Measurements from ENCODE around the gene RPS3. TPM values are rescaled to one million over a fixed set of nuclear protein-coding genes. Genes with fewer than 3 reads are reported as not detected.

Gene RPS3
- polyA plus RNA-seq, 3 donors, result 1,248 to 1,563 (median 1,448) TPM

DNA sequence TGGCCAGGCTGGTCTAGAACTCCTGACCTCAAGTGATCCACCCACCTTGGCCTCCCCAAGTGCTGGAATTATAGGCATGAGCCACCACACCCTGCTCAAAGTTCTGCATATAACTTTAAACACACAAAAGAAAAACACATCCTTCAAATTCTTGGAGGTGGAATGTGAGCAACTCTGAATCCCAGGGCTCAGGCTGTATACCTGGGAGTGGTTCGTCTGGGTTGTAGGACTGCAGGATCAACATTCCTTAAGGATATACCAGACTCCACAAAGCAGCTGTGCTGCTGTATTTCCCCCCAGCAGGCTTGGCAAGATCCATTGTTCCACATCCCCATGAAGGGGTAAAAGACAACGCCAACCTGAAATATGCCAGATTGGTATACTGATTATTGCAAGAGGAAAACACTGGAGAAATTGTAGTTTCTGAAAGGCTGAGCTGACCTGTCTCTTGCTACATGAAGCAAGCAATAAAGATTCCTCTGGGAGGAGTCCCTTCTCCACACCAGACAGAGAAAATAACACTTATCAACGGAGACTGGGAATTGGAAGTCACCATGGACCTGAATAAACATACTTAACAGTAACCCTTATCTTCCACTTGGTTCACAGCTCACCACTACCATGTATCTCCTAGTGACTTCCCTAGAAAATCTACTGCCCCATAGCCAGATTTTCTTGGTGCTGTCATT lies 12.2 kb upstream of the RPS3 start:
- DNase-seq, result no peak
- Mint-ChIP-seq H3K27ac (no peak overlapping the region), H3K9me3 (no peaks in the 10 kb centered on the region), H3K4me3 (no peak overlapping the region), H3K4me1 (peaks cover 20% of the 10 kb centered on the region), H3K27me3 (ENCODE audit: low read depth in 3 of 3) (peaks cover 2 to 5% (median 4%) of the 10 kb centered on the region in 3 donors), H3K36me3 (no peaks in the 10 kb centered on the region)
- H4K20me1 ChIP-seq (ENCODE audit: insufficient read depth, low read length), result peaks cover 5% of the 10 kb centered on the region
- no peaks in the 10 kb centered on the region for H3K36me3 ChIP-seq (replicated peaks in 1 of 2; ENCODE audit: control insufficient read depth in 1 of 2, insufficient read depth in 2 of 2, low read length in 2 of 2)
- H3K9ac ChIP-seq (ENCODE audit: insufficient read depth, low read length, poor library complexity, severe bottlenecking), result no peak overlapping the region
- no peak overlapping the region for H2AFZ ChIP-seq (ENCODE audit: insufficient read depth, low read depth, low read length, poor library complexity, severe bottlenecking)
- WGBS (ENCODE audit: insufficient coverage), result 86% methylated on average over 1 of the region's 3 CpGs
- no peak overlapping the region for H3K4me2 ChIP-seq (replicated peaks; ENCODE audit: extremely low read depth, low read length, poor library complexity, severe bottlenecking)
- TF ChIP-seq, protein P1, sequence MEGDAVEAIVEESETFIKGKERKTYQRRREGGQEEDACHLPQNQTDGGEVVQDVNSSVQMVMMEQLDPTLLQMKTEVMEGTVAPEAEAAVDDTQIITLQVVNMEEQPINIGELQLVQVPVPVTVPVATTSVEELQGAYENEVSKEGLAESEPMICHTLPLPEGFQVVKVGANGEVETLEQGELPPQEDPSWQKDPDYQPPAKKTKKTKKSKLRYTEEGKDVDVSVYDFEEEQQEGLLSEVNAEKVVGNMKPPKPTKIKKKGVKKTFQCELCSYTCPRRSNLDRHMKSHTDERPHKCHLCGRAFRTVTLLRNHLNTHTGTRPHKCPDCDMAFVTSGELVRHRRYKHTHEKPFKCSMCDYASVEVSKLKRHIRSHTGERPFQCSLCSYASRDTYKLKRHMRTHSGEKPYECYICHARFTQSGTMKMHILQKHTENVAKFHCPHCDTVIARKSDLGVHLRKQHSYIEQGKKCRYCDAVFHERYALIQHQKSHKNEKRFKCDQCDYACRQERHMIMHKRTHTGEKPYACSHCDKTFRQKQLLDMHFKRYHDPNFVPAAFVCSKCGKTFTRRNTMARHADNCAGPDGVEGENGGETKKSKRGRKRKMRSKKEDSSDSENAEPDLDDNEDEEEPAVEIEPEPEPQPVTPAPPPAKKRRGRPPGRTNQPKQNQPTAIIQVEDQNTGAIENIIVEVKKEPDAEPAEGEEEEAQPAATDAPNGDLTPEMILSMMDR (IDR thresholded peaks at IDR 0.05), result no peak
- no peaks in the 10 kb centered on the region for H3K27me3 ChIP-seq (ENCODE audit: control insufficient read depth in 2 of 2, insufficient read depth in 2 of 2, low read length in 2 of 2)
- H3K4me1 ChIP-seq (ENCODE audit: control insufficient read depth in 1 of 2, insufficient read depth in 2 of 2, low read length in 2 of 2), result peaks cover 31 to 34% of the 10 kb centered on the region in 2 donors
- H3K4me3 ChIP-seq (replicated peaks in 1 of 3; ENCODE audit: low read depth in 2 of 3, low read length in 3 of 3), result no peak overlapping the region
- H3K9me3 ChIP-seq (replicated peaks in 1 of 2; ENCODE audit: control insufficient read depth in 1 of 2, insufficient read depth in 1 of 2, low read length in 2 of 2), result no peaks in the 10 kb centered on the region
- intact Hi-C loops (cut with micrococcal nuclease), result no loop called here
- no peaks in the 10 kb centered on the region for H3K79me2 ChIP-seq (ENCODE audit: insufficient read depth, low read length)
- no peak overlapping the region for H3K27ac ChIP-seq (ENCODE audit: low read depth in 1 of 2, low read length in 2 of 2)

DNA sequence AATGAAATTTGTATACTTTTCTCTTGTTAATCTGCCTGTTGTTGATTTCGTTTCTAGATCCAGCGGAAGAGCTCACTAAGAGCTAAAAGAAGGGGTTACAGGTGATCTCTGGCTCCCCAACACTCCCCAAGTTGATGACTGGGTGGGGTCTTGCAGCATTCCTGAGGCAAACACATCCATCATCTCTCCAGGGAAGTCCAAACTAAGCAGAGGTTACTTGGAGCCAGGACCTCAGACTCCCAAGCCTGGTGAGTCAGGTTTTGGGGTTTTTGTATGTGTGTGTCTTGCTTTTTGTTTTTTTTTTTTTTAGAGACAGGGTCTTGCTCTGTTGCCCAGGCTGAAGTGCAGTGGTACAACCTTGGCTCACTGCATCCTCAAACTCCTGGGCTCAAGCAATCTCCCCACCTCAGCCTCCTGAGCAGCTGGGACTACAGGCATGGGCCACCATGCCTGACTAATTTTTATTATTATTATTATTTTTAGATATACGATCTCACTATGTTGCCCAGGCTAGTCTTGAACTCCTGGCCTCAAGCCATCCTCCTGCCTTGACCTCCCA lies 11.5 kb upstream of the RPS3 start:
- H3K36me3 ChIP-seq (replicated peaks in 1 of 2; ENCODE audit: control insufficient read depth in 1 of 2, insufficient read depth in 2 of 2, low read length in 2 of 2), result no peaks in the 10 kb centered on the region
- DNase-seq, result no peak
- H3K27me3 Mint-ChIP-seq (ENCODE audit: low read depth in 3 of 3), result peaks cover 2 to 5% (median 4%) of the 10 kb centered on the region in 3 donors
- peaks cover 25 to 27% of the 10 kb centered on the region in 2 donors for H3K4me1 ChIP-seq (ENCODE audit: control insufficient read depth in 1 of 2, insufficient read depth in 2 of 2, low read length in 2 of 2)
- no peaks in the 10 kb centered on the region for H3K36me3 Mint-ChIP-seq
- H3K4me2 ChIP-seq (replicated peaks; ENCODE audit: extremely low read depth, low read length, poor library complexity, severe bottlenecking), result no peak overlapping the region
- H3K9ac ChIP-seq (ENCODE audit: insufficient read depth, low read length, poor library complexity, severe bottlenecking), result no peak overlapping the region
- peaks cover 17% of the 10 kb centered on the region for H3K4me1 Mint-ChIP-seq
- no peaks in the 10 kb centered on the region for H3K9me3 ChIP-seq (replicated peaks in 1 of 2; ENCODE audit: control insufficient read depth in 1 of 2, insufficient read depth in 1 of 2, low read length in 2 of 2)
- H3K79me2 ChIP-seq (ENCODE audit: insufficient read depth, low read length), result no peaks in the 10 kb centered on the region
- H3K27ac Mint-ChIP-seq, result no peak overlapping the region
- no peaks in the 10 kb centered on the region for H3K9me3 Mint-ChIP-seq
- no peaks in the 10 kb centered on the region for H3K27me3 ChIP-seq (ENCODE audit: control insufficient read depth in 2 of 2, insufficient read depth in 2 of 2, low read length in 2 of 2)
- intact Hi-C loops (cut with micrococcal nuclease), result loop anchor here (2.0 kb wide), 1 partner anchor 145 kb away; no protein-coding TSS in a partner anchor
- no peak overlapping the region for H3K4me3 ChIP-seq (replicated peaks in 1 of 3; ENCODE audit: low read depth in 2 of 3, low read length in 3 of 3)
- whole genome bisulfite sequencing (ENCODE audit: insufficient coverage), result no CpG with 5 or more reads among the region's 3 CpGs
- TF ChIP-seq, protein P1 (IDR thresholded peaks at IDR 0.05), result no peak
- H2AFZ ChIP-seq (ENCODE audit: insufficient read depth, low read depth, low read length, poor library complexity, severe bottlenecking), result no peak overlapping the region
- no peak overlapping the region for H3K4me3 Mint-ChIP-seq
- H3K27ac ChIP-seq (ENCODE audit: low read depth in 1 of 2, low read length in 2 of 2), result no peak overlapping the region
- peaks cover 5% of the 10 kb centered on the region for H4K20me1 ChIP-seq (ENCODE audit: insufficient read depth, low read length)

Measured in CD14-positive monocyte (primary cell).